Cardiac fibroblast (primary cell): ENCODE data around the gene CD44.

Experiments
- DNase-seq, 2 donors: peaks; one replicate each; pipeline versions ENCODE4 v3.0.0 to v3.0.0-alpha.2; 2010; ENCODE audit warnings: low read depth in 2 of 2
- H3K4me3 ChIP-seq, 2 donors: replicated peaks in 1 of 2; 1 replicate in 1 of 2; 2 replicates in 1 of 2; pipeline ENCODE4 v1.5.1; 2011; ENCODE audit warnings: low read depth in 2 of 2, low read length in 2 of 2, mild to moderate bottlenecking in 2 of 2, moderate library complexity in 1 of 2
- TF ChIP-seq, protein P1 (sequence below): IDR thresholded peaks from one replicate; pipeline ENCODE4 v1.5.1; 2011; ENCODE audit warnings: low read depth, mild to moderate bottlenecking, low read length, inconsistent platforms

The CD44 gene

GRCh38 chr11:35228328-35228725 lies 89.4 kb downstream of the CD44 start:
- no peak for DNase-seq

GRCh38 chr11:35230388-35230787 lies 91.4 kb downstream of the CD44 start:
- DNase-seq, result no peak
- H3K4me3 ChIP-seq, result no peak overlapping the region
- TF ChIP-seq, protein P1, sequence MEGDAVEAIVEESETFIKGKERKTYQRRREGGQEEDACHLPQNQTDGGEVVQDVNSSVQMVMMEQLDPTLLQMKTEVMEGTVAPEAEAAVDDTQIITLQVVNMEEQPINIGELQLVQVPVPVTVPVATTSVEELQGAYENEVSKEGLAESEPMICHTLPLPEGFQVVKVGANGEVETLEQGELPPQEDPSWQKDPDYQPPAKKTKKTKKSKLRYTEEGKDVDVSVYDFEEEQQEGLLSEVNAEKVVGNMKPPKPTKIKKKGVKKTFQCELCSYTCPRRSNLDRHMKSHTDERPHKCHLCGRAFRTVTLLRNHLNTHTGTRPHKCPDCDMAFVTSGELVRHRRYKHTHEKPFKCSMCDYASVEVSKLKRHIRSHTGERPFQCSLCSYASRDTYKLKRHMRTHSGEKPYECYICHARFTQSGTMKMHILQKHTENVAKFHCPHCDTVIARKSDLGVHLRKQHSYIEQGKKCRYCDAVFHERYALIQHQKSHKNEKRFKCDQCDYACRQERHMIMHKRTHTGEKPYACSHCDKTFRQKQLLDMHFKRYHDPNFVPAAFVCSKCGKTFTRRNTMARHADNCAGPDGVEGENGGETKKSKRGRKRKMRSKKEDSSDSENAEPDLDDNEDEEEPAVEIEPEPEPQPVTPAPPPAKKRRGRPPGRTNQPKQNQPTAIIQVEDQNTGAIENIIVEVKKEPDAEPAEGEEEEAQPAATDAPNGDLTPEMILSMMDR, result no peak

More at GRCh38 chr11:35228328-35228725, 89.4 kb downstream of the CD44 start:
- no peak overlapping the region for H3K4me3 ChIP-seq
- TF ChIP-seq, protein P1, result no peak

GRCh38 chr11:35231076-35231860 lies 92.3 kb downstream of the CD44 start:
- no peak for DNase-seq
- no peak overlapping the region for H3K4me3 ChIP-seq
- TF ChIP-seq, protein P1, result no peak

DNA sequence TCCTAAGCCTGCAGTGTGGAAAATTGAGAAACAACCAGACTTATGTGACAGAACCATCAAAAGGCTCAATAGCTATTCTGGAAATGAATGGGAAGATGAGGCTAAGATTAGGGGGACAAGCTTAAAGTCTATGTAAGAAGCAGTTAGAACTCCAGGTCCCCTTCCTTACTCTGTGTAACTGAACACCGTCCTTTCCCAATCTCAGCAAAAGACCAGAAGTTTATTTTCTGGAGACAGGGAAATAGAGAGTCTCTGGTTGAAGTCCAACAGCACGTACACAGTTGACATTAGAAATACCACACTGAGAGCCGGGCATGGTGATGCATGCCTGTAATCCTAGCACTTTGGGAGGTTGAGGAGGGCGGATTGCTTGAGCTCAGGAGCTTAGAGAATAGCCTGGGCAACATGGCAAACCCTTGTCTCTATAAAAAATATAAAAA lies 93.9 kb downstream of the CD44 start:
- TF ChIP-seq, protein P1, result no peak
- no peak for DNase-seq
- no peak overlapping the region for H3K4me3 ChIP-seq

DNA sequence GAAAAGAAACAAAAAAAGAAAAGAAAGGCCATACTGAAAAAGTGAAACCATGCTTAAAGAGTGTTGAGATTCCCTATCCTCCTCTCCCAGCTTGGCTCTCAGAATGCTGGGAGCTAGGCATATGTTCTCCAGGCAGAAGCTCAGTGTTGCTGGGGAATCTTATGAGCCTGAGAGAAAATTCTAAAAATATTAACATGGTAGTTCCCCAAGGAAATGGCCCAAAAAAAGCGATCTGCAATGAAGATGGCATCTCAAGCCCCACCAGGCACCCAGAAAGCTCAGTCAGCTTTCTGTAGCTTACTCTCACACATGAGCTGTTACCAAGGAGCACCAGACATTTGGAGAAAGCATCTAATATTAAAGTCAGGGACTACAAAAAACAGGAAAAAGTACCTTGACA lies 94.5 kb downstream of the CD44 start:
- TF ChIP-seq, protein P1, result no peak
- no peak for DNase-seq

GRCh38 chr11:35234460-35235156 lies 95.6 kb downstream of the CD44 start:
- peak in 1 of 2 donors; percentile 56 for DNase-seq
- no peak overlapping the region for H3K4me3 ChIP-seq
- TF ChIP-seq, protein P1, result no peak

More for the DNA sequence above, 94.5 kb downstream of the CD44 start:
- no peak overlapping the region for H3K4me3 ChIP-seq
